IMR-90 (cell line): ENCODE measurements around the gene TSNAXIP1. TPM values are rescaled to one million over a fixed set of nuclear protein-coding genes. Genes with fewer than 3 reads are reported as not detected.

Experiments used
- ATAC-seq: fragments of 200-7000 bp; cut with Tn5 transposase; 2 replicates; pipeline ENCODE4 v1.9.1; 2020; ENCODE audit warnings: low read depth, mild to moderate bottlenecking, moderate library complexity
- BruUV-seq: library from RNA; stranded (reverse); fragments of 400-500 nt; replicated peaks from 2 replicates; lab custom pipeline; 2021; lab: Mats Ljungman, UMichigan
- CTCF ChIA-PET: fragments of 300-600 bp; formaldehyde crosslinking; extraction: SDS; loops from one replicate; lab custom pipeline; 2021; ENCODE audit warnings: antibody characterized with exemption; lab: Yijun Ruan, JAX
- POLR2A ChIA-PET: fragments of 300-600 bp; sonication (Branson Sonifier 250); formaldehyde crosslinking; loops from one replicate; lab custom pipeline; 2022; ENCODE audit warnings: antibody characterized with exemption; ENCODE audit not compliant: unreplicated experiment; lab: Charles Lee
- DNase-seq: peaks from one replicate; pipeline ENCODE4 v3.0.0; 2013
- H2AFZ ChIP-seq: replicated peaks from 2 replicates; pipeline ENCODE3; 2013; ENCODE audit warnings: low read length, mild to moderate bottlenecking; ENCODE audit not compliant: poor library complexity
- H2AK5ac ChIP-seq: 2 replicates; pipeline ENCODE4 v1.6.1; 2013; ENCODE audit warnings: low read depth, low read length, inconsistent platforms
- H2AK9ac ChIP-seq: replicated peaks from 2 replicates; pipeline ENCODE3; 2013; ENCODE audit warnings: mild to moderate bottlenecking, low read depth, low read length, moderate library complexity; ENCODE audit not compliant: poor library complexity
- H2BK120ac ChIP-seq: 2 replicates; pipeline ENCODE4 v1.6.1; 2013; ENCODE audit warnings: low read depth, low read length, inconsistent platforms
- H2BK15ac ChIP-seq: 3 replicates; pipeline ENCODE4 v1.6.1; 2013; ENCODE audit warnings: low read depth, low read length, inconsistent platforms
- H2BK20ac ChIP-seq: 2 replicates; pipeline ENCODE4 v1.6.1; 2013; ENCODE audit warnings: low read depth, mild to moderate bottlenecking, inconsistent platforms, low read length, moderate library complexity
- H2BK5ac ChIP-seq: 2 replicates; pipeline ENCODE4 v1.6.1; 2013; ENCODE audit warnings: mild to moderate bottlenecking, low read depth, low read length, inconsistent platforms; ENCODE audit not compliant: poor library complexity, severe bottlenecking
- H3K14ac ChIP-seq: replicated peaks from 2 replicates; pipeline ENCODE4 v1.6.1; 2013; ENCODE audit warnings: low read depth, low read length, inconsistent platforms
- H3K18ac ChIP-seq: 2 replicates; pipeline ENCODE4 v1.6.1; 2013; ENCODE audit warnings: low read depth, low read length, control low read depth
- H3K23ac ChIP-seq: 2 replicates; pipeline ENCODE4 v1.6.1; 2013; ENCODE audit warnings: low read depth, low read length, inconsistent platforms
- H3K27ac ChIP-seq: 2 replicates; pipeline ENCODE4 v1.5.1; 2013; ENCODE audit warnings: mild to moderate bottlenecking, control low read depth, low read length; ENCODE audit not compliant: insufficient read depth
- H3K27me3 ChIP-seq: 2 replicates; pipeline ENCODE4 v1.6.1; 2013; ENCODE audit warnings: low read length; ENCODE audit not compliant: control insufficient read depth, insufficient read depth
- H3K36me3 ChIP-seq: 2 replicates; pipeline ENCODE4 v1.6.1; 2013; ENCODE audit warnings: low read length, mixed read lengths; ENCODE audit not compliant: control insufficient read depth, insufficient read depth
- H3K4ac ChIP-seq: 2 replicates; pipeline ENCODE4 v1.6.1; 2013; ENCODE audit warnings: low read depth, low read length, inconsistent platforms
- H3K4me1 ChIP-seq: 2 replicates; pipeline ENCODE4 v1.6.1; 2013; ENCODE audit warnings: low read length, mixed read lengths; ENCODE audit not compliant: control insufficient read depth, insufficient read depth
- H3K4me2 ChIP-seq: 2 replicates; pipeline ENCODE4 v1.6.1; 2013; ENCODE audit warnings: low read depth, mild to moderate bottlenecking, control low read depth, low read length, moderate library complexity
- H3K4me3 ChIP-seq: 2 replicates; pipeline ENCODE4 v1.5.1; 2013; ENCODE audit warnings: low read depth, mild to moderate bottlenecking, control low read depth, low read length, moderate library complexity; ENCODE audit not compliant: insufficient read depth
- H3K56ac ChIP-seq: 2 replicates; pipeline ENCODE4 v1.6.1; 2013; ENCODE audit warnings: low read length, inconsistent platforms; ENCODE audit not compliant: insufficient read depth; ENCODE audit errors: extremely low read depth
- H3K79me1 ChIP-seq, 2 experiments: 2 replicates each; pipeline ENCODE4 v1.6.1; 2013; ENCODE audit warnings: low read length in 2 of 2, inconsistent platforms in 1 of 2, low read depth in 1 of 2
- H3K9ac ChIP-seq: 2 replicates; pipeline ENCODE4 v1.6.1; 2013; ENCODE audit warnings: low read depth, low read length, control low read depth
- H3K9me1 ChIP-seq: 2 replicates; pipeline ENCODE4 v1.6.1; 2013; ENCODE audit warnings: low read length, inconsistent platforms; ENCODE audit not compliant: insufficient read depth
- H3K9me3 ChIP-seq: 2 replicates; pipeline ENCODE4 v1.6.1; 2013; ENCODE audit warnings: low read length; ENCODE audit not compliant: control insufficient read depth, insufficient read depth
- H4K20me1 ChIP-seq: 2 replicates; pipeline ENCODE4 v1.6.1; 2013; ENCODE audit warnings: low read length, inconsistent platforms; ENCODE audit not compliant: insufficient read depth
- H4K5ac ChIP-seq: 2 replicates; pipeline ENCODE4 v1.6.1; 2013; ENCODE audit warnings: mild to moderate bottlenecking, low read depth, low read length, control low read depth
- H4K8ac ChIP-seq, 2 experiments: 2 replicates each; pipeline ENCODE4 v1.6.1; 2013; ENCODE audit warnings: low read depth in 2 of 2, low read length in 2 of 2, control low read depth in 1 of 2, inconsistent platforms in 1 of 2
- H4K91ac ChIP-seq: 2 replicates; pipeline ENCODE4 v1.6.1; 2013; ENCODE audit warnings: low read depth, low read length, inconsistent platforms; ENCODE audit not compliant: insufficient read depth
- RCOR1 ChIP-seq: IDR thresholded peaks from 2 replicates; pipeline ENCODE4 v1.6.1; 2012; ENCODE audit warnings: mild to moderate bottlenecking, low read length, improper control_type of control experiment; ENCODE audit not compliant: insufficient replicate concordance
- RFX5 ChIP-seq: IDR thresholded peaks from 2 replicates; pipeline ENCODE4 v1.8.0; 2012; ENCODE audit warnings: low read depth, mild to moderate bottlenecking, low read length, moderate library complexity
- WGBS, 2 experiments: methylation state at CpG; one replicate each; pipeline versions ENCODE4 v1.1.5 to v1.1.7; 2013; ENCODE audit warnings: missing lambda C conversion rate in 2 of 2; ENCODE audit not compliant: insufficient read length in 1 of 2; ENCODE audit errors: extremely low coverage in 2 of 2; 5-methylcytosine and 5-hydroxymethylcytosine counted together
- dilution Hi-C: fragments of 300-500 bp; cut with HindIII; formaldehyde crosslinking; loops from one replicate; pipeline ENCODE4 v1.14.3; 2018; ENCODE audit warnings: low sequenced_read_pairs; ENCODE audit not compliant: unreplicated experiment
- in situ Hi-C: fragments of 300-500 bp; cut with MboI; formaldehyde crosslinking; loops from 3 replicates; pipeline ENCODE4 v1.14.3; 2019; ENCODE audit warnings: low sequenced_read_pairs, inconsistent platforms, mixed read lengths
- intact Hi-C: fragments of 100-400 bp; cut with micrococcal nuclease; formaldehyde crosslinking; loops from 2 replicates; pipeline ENCODE4 v1.10.0; 2022
- polyA plus RNA-seq, 3 experiments: library from polyadenylated mRNA; depleted of rRNA; stranded (reverse); fragments of >200 nt; gene quantifications; 2 replicates each; pipeline ENCODE4 v1.2.3, GENCODE V29; 2012; ENCODE audit warnings: low replicate concordance in 1 of 3
- total RNA-seq: library from RNA; depleted of rRNA; stranded (reverse); fragments of >200 nt; gene quantifications from 2 replicates; pipeline ENCODE4 v1.2.3, GENCODE V29; 2012

Gene TSNAXIP1
- total and polyA plus RNA-seq, 2 of the 4 experiments (the other 2 are of a cell fraction) = 0.72 to 1.4 TPM

DNA sequence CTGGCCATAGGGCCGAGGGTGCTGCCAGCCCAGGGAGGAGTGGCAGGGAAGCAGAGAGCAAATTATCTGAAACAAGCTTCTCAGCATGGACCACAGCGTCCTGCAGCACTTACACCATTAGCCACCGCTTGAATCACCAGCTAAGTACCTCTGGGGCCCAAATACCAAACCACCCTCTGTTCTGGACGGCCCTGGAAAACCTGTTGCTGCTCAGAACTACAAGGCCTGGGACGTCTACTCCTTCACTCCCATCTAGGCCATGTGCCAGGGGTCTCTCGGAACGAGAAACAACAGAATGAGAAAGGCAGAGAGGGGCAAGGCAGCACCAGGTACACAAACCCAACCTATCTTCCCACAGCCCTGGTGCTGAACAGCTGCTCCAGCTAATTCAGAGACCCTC is 47.7 kb upstream of the TSNAXIP1 start:
- POLR2A ChIA-PET = no interaction called here
- no TSS peak for BruUV-seq

More for the DNA sequence above, 47.7 kb upstream of the TSNAXIP1 start:
- Histone ChIP-seq H3K9ac (no peak overlapping the region), H4K91ac (no peak overlapping the region), H2BK120ac (no peak overlapping the region), H3K9me1 (peaks cover 20% of the 10 kb centered on the region), H3K27me3 (no peaks in the 10 kb centered on the region), H3K4me1 (no peaks in the 10 kb centered on the region), H2BK5ac (no peak overlapping the region), H3K27ac (no peak overlapping the region), H2BK15ac (no peak overlapping the region), H2AK5ac (no peak overlapping the region), H3K4ac (no peak overlapping the region), H3K23ac (no peak overlapping the region), H2AK9ac (no peak overlapping the region), H2AFZ (no peak overlapping the region), H4K5ac (no peak overlapping the region), H3K36me3 (peaks cover 6% of the 10 kb centered on the region; the same call in 1 of the 2 replicates), H3K4me3 (no peak overlapping the region), H3K9me3 (no peaks in the 10 kb centered on the region), H2BK20ac (no peak overlapping the region), H3K79me1 (peaks cover 8 to 46% of the 10 kb centered on the region in 2 experiments; a peak in 3 of 4 replicates), H3K18ac (no peak overlapping the region), H3K56ac (no peak overlapping the region), H3K14ac (no peak overlapping the region), H4K20me1 (peaks cover 18% of the 10 kb centered on the region), H4K8ac (no peak overlapping the region), H3K4me2 (no peak overlapping the region)
- ATAC-seq (no peak), DNase-seq (no peak)
- in situ Hi-C loops (no loop called here), intact Hi-C loops (no loop called here), dilution Hi-C loops (no loop called here)
- WGBS, 2 experiments = no CpG with 5 or more reads among the region's 7 CpGs
- CTCF ChIA-PET = no interaction called here
- TF ChIP-seq RFX5 = no peak
- TF ChIP-seq RCOR1 = no peak
